ENCODE measurements around the gene PPP2CA.

- no peak for TF ChIP-seq CTCF (conservative IDR thresholded peaks at IDR 0.05)
- TF ChIP-seq ZFX (IDR thresholded peaks at IDR 0.05), result no peak
These were observed 37.9 kb upstream of the PPP2CA start for GRCh38 chr5:134263801-134264200.
